ENCODE results near the gene PERP. TPM values are rescaled to one million over a fixed set of nuclear protein-coding genes. Genes with fewer than 3 reads are reported as not detected.

The PERP gene
- polyA plus RNA-seq, 1 of the 3 experiments (the other 2 are of a cell fraction), result 0.02 TPM

DNA sequence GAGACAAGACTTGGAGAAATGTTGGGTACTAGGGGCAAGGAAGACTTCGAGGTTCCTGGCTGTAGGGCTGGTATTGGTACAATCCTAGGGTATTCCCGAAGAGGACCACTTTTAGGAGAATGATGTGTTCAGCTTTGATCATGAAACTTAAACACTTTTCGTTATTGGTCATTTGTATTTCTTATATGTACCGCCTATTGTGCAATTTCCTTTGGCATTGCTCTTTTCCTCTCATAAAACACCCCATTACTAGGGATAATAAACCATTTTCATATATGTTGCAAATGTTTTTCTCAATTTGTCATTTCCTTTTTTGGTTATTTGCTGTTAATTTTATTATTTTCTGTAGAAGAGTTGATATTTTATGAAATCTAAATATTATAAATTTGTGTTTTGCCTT, 35.6 kb upstream of the PERP start (continued):
- TF ChIP-seq, protein P1, sequence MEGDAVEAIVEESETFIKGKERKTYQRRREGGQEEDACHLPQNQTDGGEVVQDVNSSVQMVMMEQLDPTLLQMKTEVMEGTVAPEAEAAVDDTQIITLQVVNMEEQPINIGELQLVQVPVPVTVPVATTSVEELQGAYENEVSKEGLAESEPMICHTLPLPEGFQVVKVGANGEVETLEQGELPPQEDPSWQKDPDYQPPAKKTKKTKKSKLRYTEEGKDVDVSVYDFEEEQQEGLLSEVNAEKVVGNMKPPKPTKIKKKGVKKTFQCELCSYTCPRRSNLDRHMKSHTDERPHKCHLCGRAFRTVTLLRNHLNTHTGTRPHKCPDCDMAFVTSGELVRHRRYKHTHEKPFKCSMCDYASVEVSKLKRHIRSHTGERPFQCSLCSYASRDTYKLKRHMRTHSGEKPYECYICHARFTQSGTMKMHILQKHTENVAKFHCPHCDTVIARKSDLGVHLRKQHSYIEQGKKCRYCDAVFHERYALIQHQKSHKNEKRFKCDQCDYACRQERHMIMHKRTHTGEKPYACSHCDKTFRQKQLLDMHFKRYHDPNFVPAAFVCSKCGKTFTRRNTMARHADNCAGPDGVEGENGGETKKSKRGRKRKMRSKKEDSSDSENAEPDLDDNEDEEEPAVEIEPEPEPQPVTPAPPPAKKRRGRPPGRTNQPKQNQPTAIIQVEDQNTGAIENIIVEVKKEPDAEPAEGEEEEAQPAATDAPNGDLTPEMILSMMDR (IDR thresholded peaks at IDR 0.05), result no peak

DNA sequence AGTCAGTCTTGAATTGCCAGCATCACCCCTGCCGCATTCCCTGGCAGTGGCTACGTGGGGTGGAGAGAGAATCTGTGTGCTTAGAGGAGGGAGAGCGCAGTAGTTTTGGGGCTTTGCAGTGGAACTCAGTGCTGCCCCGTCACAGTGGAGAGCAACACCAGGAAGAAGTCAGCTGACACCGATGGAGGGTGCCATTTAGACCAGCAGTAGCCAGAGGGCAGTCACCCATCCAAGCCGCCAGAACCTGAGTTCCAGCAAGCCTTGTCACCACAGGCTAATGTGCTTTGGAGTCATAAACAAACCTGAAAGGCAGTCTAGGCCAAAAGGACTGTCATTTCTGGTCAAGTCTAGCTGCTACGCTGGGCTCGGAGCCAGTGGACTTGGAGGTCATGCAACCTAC, 22.0 kb upstream of the PERP start:
- Histone ChIP-seq H3K36me3 (replicated peaks in 1 of 2; ENCODE audit: control insufficient read depth in 1 of 2, insufficient read depth in 2 of 2, low read length in 1 of 2) (no peaks in the 10 kb centered on the region), H3K27me3 (ENCODE audit: insufficient read depth) (no peaks in the 10 kb centered on the region), H3K79me2 (ENCODE audit: insufficient read depth) (no peaks in the 10 kb centered on the region), H3K9me2 (no peaks in the 10 kb centered on the region), H3F3A (replicated peaks; ENCODE audit: insufficient read depth) (no peaks in the 10 kb centered on the region), H2AFZ (ENCODE audit: low read depth) (no peak overlapping the region), H3K27ac (ENCODE audit: low read depth in 2 of 2, low read length in 1 of 2) (no peak overlapping the region), H3K9me3 (no peaks in the 10 kb centered on the region), H4K20me1 (ENCODE audit: insufficient read depth) (no peaks in the 10 kb centered on the region), H3K9ac (no peak overlapping the region), H3K4me3 (ENCODE audit: low read depth in 2 of 2, low read length in 1 of 2) (no peak overlapping the region), H3K4me2 (no peak overlapping the region), H3K4me1 (ENCODE audit: control insufficient read depth in 1 of 2, insufficient read depth in 2 of 2, low read depth in 1 of 2, low read length in 1 of 2) (no peaks in the 10 kb centered on the region)
- DNase-seq, result no peak
- 29% methylated on average over 8 of the region's 8 CpGs for WGBS (ENCODE audit: low lambda C conversion rate)
- ChIA-PET CTCF (interaction anchor here (1.9 kb wide), 1 partner anchor 13 kb away, joined by 6 read pairs; no protein-coding TSS in a partner anchor), POLR2A (no interaction called here)
- TF ChIP-seq ELF1 (IDR thresholded peaks at IDR 0.05) (no peak), FOSL2 (IDR thresholded peaks at IDR 0.05; ENCODE audit: borderline replicate concordance, low read depth) (no peak), RCOR1 (IDR thresholded peaks at IDR 0.05; ENCODE audit: low read length) (no peak), MXI1 (IDR thresholded peaks at IDR 0.05; ENCODE audit: low read depth, low read length) (no peak), FOXJ3 (CRISPR knock-in tag; IDR thresholded peaks at IDR 0.05) (no peak), JUND (IDR thresholded peaks at IDR 0.05) (no peak), NRF1 (IDR thresholded peaks at IDR 0.05; ENCODE audit: low read depth, low read length) (no peak), RXRA (IDR thresholded peaks at IDR 0.05; ENCODE audit: borderline replicate concordance, low read depth) (no peak), CHD2 (IDR thresholded peaks at IDR 0.05; ENCODE audit: low read length, partially characterized antibody) (no peak), GABPA (IDR thresholded peaks at IDR 0.05; ENCODE audit: low read depth) (no peak), FOXM1 (IDR thresholded peaks at IDR 0.05; ENCODE audit: low read depth) (no peak), RFX5 (IDR thresholded peaks at IDR 0.05; ENCODE audit: low read length) (no peak), YY1 (IDR thresholded peaks at IDR 0.05; ENCODE audit: low read depth) (no peak)
- TF ChIP-seq, protein P2, sequence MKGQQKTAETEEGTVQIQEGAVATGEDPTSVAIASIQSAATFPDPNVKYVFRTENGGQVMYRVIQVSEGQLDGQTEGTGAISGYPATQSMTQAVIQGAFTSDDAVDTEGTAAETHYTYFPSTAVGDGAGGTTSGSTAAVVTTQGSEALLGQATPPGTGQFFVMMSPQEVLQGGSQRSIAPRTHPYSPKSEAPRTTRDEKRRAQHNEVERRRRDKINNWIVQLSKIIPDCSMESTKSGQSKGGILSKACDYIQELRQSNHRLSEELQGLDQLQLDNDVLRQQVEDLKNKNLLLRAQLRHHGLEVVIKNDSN (IDR thresholded peaks at IDR 0.05; ENCODE audit: borderline replicate concordance, low read depth), result no peak
- TF ChIP-seq, protein P3, sequence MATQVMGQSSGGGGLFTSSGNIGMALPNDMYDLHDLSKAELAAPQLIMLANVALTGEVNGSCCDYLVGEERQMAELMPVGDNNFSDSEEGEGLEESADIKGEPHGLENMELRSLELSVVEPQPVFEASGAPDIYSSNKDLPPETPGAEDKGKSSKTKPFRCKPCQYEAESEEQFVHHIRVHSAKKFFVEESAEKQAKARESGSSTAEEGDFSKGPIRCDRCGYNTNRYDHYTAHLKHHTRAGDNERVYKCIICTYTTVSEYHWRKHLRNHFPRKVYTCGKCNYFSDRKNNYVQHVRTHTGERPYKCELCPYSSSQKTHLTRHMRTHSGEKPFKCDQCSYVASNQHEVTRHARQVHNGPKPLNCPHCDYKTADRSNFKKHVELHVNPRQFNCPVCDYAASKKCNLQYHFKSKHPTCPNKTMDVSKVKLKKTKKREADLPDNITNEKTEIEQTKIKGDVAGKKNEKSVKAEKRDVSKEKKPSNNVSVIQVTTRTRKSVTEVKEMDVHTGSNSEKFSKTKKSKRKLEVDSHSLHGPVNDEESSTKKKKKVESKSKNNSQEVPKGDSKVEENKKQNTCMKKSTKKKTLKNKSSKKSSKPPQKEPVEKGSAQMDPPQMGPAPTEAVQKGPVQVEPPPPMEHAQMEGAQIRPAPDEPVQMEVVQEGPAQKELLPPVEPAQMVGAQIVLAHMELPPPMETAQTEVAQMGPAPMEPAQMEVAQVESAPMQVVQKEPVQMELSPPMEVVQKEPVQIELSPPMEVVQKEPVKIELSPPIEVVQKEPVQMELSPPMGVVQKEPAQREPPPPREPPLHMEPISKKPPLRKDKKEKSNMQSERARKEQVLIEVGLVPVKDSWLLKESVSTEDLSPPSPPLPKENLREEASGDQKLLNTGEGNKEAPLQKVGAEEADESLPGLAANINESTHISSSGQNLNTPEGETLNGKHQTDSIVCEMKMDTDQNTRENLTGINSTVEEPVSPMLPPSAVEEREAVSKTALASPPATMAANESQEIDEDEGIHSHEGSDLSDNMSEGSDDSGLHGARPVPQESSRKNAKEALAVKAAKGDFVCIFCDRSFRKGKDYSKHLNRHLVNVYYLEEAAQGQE (IDR thresholded peaks at IDR 0.05; ENCODE audit: low read depth, low read length), result no peak

Data from SK-N-SH (cell line).